ENCODE data around the gene AIF1L. TPM values are rescaled to one million over a fixed set of nuclear protein-coding genes. Genes with fewer than 3 reads are reported as not detected.

AIF1L gene
- total and polyA plus RNA-seq, 4 donors = 0.61 to 1.8 (median 1.2) TPM

DNA sequence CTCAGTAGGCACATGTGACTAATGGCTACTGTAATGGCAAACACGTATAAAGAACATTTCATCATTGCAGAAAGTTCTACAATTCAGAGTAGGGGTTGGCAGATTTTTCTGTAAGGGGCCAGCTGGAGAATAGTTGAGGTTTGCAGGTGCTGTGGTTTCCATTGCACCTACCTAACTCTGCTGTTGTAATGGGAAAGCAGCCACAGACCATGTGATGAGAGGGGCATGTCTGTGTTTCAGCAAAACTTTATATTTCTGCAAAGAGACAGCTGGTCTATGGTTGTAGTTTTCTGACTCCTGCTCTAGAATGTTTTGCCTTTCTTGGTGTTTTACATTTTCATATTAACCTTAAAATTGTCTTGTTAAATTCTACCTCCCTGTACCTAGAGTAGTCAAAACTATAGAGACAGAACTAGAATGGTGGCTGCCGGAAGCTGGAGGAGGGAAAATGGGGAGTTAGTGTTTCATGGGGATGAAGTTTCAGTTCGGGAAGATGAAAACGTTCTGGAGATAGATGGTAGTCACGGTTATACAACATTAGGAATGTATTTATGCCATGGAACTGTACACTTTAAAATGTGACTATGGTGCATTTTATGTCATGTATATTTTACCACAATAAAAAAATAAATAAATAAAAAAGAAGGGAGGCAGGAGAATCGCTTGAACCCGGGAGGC lies 73.4 kb downstream of the AIF1L start:
- Histone ChIP-seq H3K27ac (ENCODE audit: low read depth in 1 of 2, low read length in 2 of 2) (no peak overlapping the region), H3K4me1 (ENCODE audit: control insufficient read depth in 4 of 4, insufficient read depth in 4 of 4, low read length in 3 of 4) (peaks cover 0 to 4% (median 0%) of the 10 kb centered on the region in 4 donors), H3K36me3 (ENCODE audit: control insufficient read depth in 4 of 4, insufficient read depth in 3 of 4, low read depth in 1 of 4, low read length in 3 of 4) (peaks cover 5 to 31% (median 15%) of the 10 kb centered on the region in 4 donors), H3K9me3 (ENCODE audit: control insufficient read depth in 4 of 4, low read length in 3 of 4) (no peaks in the 10 kb centered on the region), H3K9ac (ENCODE audit: low read depth in 1 of 2, low read length in 2 of 2) (no peak overlapping the region), H3K27me3 (ENCODE audit: control insufficient read depth in 4 of 4, insufficient read depth in 4 of 4, low read length in 3 of 4) (no peaks in the 10 kb centered on the region), H3K4me3 (ENCODE audit: low read depth in 1 of 3, low read length in 3 of 3) (no peak overlapping the region)
- TF ChIP-seq RXRA (IDR thresholded peaks at IDR 0.05) (no peak), HNF4A (conservative IDR thresholded peaks at IDR 0.05) (no peak), FOXA1 (IDR thresholded peaks at IDR 0.05) (no peak), SP1 (IDR thresholded peaks at IDR 0.05) (no peak), NR2F2 (IDR thresholded peaks at IDR 0.05) (no peak), HNF4G (IDR thresholded peaks at IDR 0.05) (no peak), YY1 (IDR thresholded peaks at IDR 0.05) (no peak), EGR1 (IDR thresholded peaks at IDR 0.05; ENCODE audit: low read depth in 2 of 2) (no peak), GABPA (IDR thresholded peaks at IDR 0.05 in 1 of 2, conservative IDR thresholded peaks at IDR 0.05 in 1 of 2) (no peak), JUND (IDR thresholded peaks at IDR 0.05) (no peak), RAD21 (IDR thresholded peaks at IDR 0.05) (no peak), FOXA2 (IDR thresholded peaks at IDR 0.05) (no peak)
- TF ChIP-seq, protein P1, sequence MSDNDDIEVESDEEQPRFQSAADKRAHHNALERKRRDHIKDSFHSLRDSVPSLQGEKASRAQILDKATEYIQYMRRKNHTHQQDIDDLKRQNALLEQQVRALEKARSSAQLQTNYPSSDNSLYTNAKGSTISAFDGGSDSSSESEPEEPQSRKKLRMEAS (IDR thresholded peaks at IDR 0.05) = no peak
- TF ChIP-seq, protein P2, sequence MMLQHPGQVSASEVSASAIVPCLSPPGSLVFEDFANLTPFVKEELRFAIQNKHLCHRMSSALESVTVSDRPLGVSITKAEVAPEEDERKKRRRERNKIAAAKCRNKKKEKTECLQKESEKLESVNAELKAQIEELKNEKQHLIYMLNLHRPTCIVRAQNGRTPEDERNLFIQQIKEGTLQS (IDR thresholded peaks at IDR 0.05) = no peak
- TF ChIP-seq, protein P3, sequence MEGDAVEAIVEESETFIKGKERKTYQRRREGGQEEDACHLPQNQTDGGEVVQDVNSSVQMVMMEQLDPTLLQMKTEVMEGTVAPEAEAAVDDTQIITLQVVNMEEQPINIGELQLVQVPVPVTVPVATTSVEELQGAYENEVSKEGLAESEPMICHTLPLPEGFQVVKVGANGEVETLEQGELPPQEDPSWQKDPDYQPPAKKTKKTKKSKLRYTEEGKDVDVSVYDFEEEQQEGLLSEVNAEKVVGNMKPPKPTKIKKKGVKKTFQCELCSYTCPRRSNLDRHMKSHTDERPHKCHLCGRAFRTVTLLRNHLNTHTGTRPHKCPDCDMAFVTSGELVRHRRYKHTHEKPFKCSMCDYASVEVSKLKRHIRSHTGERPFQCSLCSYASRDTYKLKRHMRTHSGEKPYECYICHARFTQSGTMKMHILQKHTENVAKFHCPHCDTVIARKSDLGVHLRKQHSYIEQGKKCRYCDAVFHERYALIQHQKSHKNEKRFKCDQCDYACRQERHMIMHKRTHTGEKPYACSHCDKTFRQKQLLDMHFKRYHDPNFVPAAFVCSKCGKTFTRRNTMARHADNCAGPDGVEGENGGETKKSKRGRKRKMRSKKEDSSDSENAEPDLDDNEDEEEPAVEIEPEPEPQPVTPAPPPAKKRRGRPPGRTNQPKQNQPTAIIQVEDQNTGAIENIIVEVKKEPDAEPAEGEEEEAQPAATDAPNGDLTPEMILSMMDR (IDR thresholded peaks at IDR 0.05; ENCODE audit: low read depth, low read length, missing input control) = no peak
- TF ChIP-seq, protein P4, sequence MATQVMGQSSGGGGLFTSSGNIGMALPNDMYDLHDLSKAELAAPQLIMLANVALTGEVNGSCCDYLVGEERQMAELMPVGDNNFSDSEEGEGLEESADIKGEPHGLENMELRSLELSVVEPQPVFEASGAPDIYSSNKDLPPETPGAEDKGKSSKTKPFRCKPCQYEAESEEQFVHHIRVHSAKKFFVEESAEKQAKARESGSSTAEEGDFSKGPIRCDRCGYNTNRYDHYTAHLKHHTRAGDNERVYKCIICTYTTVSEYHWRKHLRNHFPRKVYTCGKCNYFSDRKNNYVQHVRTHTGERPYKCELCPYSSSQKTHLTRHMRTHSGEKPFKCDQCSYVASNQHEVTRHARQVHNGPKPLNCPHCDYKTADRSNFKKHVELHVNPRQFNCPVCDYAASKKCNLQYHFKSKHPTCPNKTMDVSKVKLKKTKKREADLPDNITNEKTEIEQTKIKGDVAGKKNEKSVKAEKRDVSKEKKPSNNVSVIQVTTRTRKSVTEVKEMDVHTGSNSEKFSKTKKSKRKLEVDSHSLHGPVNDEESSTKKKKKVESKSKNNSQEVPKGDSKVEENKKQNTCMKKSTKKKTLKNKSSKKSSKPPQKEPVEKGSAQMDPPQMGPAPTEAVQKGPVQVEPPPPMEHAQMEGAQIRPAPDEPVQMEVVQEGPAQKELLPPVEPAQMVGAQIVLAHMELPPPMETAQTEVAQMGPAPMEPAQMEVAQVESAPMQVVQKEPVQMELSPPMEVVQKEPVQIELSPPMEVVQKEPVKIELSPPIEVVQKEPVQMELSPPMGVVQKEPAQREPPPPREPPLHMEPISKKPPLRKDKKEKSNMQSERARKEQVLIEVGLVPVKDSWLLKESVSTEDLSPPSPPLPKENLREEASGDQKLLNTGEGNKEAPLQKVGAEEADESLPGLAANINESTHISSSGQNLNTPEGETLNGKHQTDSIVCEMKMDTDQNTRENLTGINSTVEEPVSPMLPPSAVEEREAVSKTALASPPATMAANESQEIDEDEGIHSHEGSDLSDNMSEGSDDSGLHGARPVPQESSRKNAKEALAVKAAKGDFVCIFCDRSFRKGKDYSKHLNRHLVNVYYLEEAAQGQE (IDR thresholded peaks at IDR 0.05) = no peak
- TF ChIP-seq, protein P5, sequence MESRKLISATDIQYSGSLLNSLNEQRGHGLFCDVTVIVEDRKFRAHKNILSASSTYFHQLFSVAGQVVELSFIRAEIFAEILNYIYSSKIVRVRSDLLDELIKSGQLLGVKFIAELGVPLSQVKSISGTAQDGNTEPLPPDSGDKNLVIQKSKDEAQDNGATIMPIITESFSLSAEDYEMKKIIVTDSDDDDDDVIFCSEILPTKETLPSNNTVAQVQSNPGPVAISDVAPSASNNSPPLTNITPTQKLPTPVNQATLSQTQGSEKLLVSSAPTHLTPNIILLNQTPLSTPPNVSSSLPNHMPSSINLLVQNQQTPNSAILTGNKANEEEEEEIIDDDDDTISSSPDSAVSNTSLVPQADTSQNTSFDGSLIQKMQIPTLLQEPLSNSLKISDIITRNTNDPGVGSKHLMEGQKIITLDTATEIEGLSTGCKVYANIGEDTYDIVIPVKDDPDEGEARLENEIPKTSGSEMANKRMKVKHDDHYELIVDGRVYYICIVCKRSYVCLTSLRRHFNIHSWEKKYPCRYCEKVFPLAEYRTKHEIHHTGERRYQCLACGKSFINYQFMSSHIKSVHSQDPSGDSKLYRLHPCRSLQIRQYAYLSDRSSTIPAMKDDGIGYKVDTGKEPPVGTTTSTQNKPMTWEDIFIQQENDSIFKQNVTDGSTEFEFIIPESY (IDR thresholded peaks at IDR 0.05) = no peak
- no peak for DNase-seq (ENCODE audit: low spot score)
- WGBS = 95% methylated on average over 7 of the region's 7 CpGs

Small RNA genes within 50 kb of the gene (small RNA-seq; reads per million reads assigned to genes)
- gene RNU6-881P = not detected

Other genes with a start within 250 kb of the AIF1L start
- gene QRFP, start 199.7 kb upstream of the AIF1L start, total RNA-seq = under 1 TPM in 1 of 2 donors, not detected in 1; 0.05 TPM
- gene QRFP, start 199.7 kb upstream of the AIF1L start, polyA plus RNA-seq = not detected
- not detected for gene FIBCD1, start 157.3 kb upstream of the AIF1L start, total RNA-seq
- not detected for gene FIBCD1, start 157.3 kb upstream of the AIF1L start, polyA plus RNA-seq
- 1 to 10 TPM; 1.4 to 5.9 TPM for gene LAMC3, start 87.4 kb upstream of the AIF1L start, total RNA-seq
- 1 to 10 TPM; 2.5 to 3.2 TPM for gene LAMC3, start 87.4 kb upstream of the AIF1L start, polyA plus RNA-seq
- 10 to 100 TPM; 14.7 to 19.5 TPM for gene NUP214, start 29.1 kb downstream of the AIF1L start, total RNA-seq
- 10 to 100 TPM in 1 of 2 donors, 1 to 10 TPM in 1; 8.8 to 18.4 TPM for gene NUP214, start 29.1 kb downstream of the AIF1L start, polyA plus RNA-seq
- gene FAM78A, start 180.0 kb downstream of the AIF1L start, total RNA-seq = 1 to 10 TPM; 2.1 to 6.6 TPM
- gene FAM78A, start 180.0 kb downstream of the AIF1L start, polyA plus RNA-seq = 1 to 10 TPM in 1 of 2 donors, under 1 TPM in 1; 0.25 to 1.2 TPM
- under 1 TPM; 0.51 to 0.59 TPM for gene PLPP7, start 193.2 kb downstream of the AIF1L start, total RNA-seq
- gene PLPP7, start 193.2 kb downstream of the AIF1L start, polyA plus RNA-seq = under 1 TPM in 1 of 2 donors, not detected in 1; 0.18 TPM